OCI-LY7 (cell line): ENCODE measurements around the gene CARD16.

Experiments used
- EZH2phosphoT487 ChIP-seq: fragments of 200-600 bp; sonication (generic); IDR thresholded peaks from 2 replicates; pipeline ENCODE4 v1.6.1; 2018; ENCODE audit warnings: low read depth, borderline replicate concordance, mild to moderate bottlenecking, mixed run types, antibody characterized with exemption, low read length, moderate library complexity, mixed read lengths
- TF ChIP-seq, protein P1 (sequence below): fragments of 200-600 bp; sonication (generic); conservative IDR thresholded peaks from 2 replicates; pipeline ENCODE4 v1.5.1; 2014; ENCODE audit warnings: mild to moderate bottlenecking, antibody characterized with exemption, low read length, moderate library complexity, mixed read lengths

GRCh38 chr11:105033343-105033742 lies 11.8 kb downstream of the CARD16 start:
- TF ChIP-seq, protein P1, sequence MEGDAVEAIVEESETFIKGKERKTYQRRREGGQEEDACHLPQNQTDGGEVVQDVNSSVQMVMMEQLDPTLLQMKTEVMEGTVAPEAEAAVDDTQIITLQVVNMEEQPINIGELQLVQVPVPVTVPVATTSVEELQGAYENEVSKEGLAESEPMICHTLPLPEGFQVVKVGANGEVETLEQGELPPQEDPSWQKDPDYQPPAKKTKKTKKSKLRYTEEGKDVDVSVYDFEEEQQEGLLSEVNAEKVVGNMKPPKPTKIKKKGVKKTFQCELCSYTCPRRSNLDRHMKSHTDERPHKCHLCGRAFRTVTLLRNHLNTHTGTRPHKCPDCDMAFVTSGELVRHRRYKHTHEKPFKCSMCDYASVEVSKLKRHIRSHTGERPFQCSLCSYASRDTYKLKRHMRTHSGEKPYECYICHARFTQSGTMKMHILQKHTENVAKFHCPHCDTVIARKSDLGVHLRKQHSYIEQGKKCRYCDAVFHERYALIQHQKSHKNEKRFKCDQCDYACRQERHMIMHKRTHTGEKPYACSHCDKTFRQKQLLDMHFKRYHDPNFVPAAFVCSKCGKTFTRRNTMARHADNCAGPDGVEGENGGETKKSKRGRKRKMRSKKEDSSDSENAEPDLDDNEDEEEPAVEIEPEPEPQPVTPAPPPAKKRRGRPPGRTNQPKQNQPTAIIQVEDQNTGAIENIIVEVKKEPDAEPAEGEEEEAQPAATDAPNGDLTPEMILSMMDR, result no peak
- no peak for TF ChIP-seq EZH2phosphoT487
